Activated CD4-positive, alpha-beta T cell treated with anti-CD3 and anti-CD28 coated beads for 4 hours (primary cell): ENCODE results near the gene OR10H2.
"Not testable (repeated sequence)": the region's sequence is repeated elsewhere in the genome, so short reads cannot be mapped to it uniquely, and the experiment has no call there.

Experiments used
- DNase-seq, 2 donors: peaks; one replicate each; pipeline ENCODE4 v3.0.0-alpha.2; 2020

The OR10H2 gene

DNA sequence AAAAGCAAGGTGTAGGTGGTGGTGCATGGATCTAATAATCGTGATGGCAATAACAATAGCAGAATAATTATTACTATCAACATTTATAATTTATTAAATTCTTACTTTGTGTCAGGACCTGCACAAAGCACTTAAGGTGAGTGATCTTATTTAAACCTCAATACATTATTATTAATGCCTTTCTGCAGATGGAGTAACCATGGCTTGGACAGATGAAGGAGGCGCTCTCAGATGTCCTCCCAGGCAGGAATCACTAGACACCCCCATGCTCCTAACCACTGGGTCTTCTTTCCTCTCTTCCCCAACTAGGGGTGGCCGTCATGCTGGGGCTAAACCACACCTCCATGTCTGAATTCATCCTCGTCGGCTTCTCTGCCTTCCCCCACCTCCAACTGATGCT lies at the start of gene OR10H2:
Gene OR10H2, plus strand, starts transcription at position 301 of the 400 bp plus-strand sequence. Its CDS starts 20 bp downstream, at position 321.
- DNase-seq: no peak

GRCh38 chr19:15679089-15679488 lies 48.7 kb upstream of the OR10H2 start:
- no peak for DNase-seq

GRCh38 chr19:15679865-15680264 lies 48.0 kb upstream of the OR10H2 start:
- DNase-seq: not testable (repeated sequence)

DNA sequence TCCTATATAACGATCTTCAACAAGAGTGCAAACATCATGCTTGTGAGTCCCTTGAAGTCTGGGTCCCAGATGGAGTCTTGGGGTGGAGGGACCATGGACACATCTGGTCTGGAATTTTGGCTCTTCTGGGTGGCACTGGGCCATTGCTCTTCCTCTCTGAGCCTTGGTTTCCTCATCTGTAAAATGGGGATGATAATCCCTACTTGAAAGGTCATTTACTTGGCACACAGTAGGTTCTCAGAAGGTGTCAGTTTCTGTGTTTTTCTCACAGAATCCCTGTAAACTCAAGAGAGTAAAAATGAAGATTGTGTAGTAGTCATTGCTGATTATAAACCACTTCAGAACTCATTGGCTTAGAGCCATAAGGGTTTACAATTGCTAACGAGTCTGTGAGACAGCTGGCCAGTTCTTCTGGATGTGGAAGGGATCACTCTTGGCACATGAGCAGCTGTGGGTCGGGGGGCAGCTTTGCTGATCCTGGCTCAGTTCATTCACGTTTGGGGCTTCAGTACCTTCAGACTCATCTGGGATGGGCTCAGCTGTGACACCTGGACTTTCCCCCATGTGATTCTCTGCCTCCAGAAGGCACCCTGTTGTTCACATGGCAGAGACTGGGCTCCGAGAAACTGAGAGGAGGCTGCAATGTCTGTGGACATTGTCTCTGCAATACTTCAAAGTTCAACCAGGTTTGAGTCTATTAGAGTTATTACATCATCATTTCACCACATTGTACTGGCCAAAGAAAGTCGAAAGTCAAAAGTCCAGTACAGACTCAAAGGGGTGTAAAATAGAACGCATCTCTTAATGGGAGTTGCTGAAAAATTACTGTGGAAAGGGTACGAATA lies 47.1 kb upstream of the OR10H2 start:
- no peak for DNase-seq

DNA sequence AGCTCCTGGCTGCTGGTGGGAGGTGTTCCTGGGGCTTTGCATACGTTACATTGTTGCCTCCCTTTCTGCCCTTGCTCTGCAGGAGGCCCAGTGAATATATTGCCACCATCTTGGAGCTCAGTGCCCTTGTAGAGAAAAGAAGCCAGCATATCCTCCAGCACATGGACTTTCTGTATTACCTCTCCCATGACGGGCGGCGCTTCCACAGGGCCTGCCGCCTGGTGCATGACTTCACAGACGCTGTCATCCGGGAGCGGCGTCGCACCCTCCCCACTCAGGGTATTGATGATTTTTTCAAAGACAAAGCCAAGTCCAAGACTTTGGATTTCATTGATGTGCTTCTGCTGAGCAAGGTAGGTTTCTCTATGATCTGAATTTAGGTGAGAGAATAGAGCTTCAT lies 44.4 kb upstream of the OR10H2 start:
- DNase-seq: no peak

DNA sequence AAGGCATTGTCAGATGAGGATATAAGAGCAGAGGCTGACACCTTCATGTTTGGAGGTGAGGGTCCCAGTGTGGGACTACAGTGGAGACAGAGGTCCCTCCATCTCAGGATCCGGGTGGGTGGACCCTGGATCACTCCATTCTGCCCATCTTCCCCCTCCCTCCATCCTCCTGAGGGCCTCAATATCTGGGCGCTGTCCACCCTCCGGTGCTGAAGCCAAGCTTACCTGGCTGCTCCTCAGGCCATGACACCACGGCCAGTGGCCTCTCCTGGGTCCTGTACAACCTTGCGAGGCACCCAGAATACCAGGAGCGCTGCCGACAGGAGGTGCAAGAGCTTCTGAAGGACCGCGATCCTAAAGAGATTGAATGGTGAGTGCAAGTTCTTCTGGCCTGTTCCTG lies 43.0 kb upstream of the OR10H2 start:
- no peak for DNase-seq

DNA sequence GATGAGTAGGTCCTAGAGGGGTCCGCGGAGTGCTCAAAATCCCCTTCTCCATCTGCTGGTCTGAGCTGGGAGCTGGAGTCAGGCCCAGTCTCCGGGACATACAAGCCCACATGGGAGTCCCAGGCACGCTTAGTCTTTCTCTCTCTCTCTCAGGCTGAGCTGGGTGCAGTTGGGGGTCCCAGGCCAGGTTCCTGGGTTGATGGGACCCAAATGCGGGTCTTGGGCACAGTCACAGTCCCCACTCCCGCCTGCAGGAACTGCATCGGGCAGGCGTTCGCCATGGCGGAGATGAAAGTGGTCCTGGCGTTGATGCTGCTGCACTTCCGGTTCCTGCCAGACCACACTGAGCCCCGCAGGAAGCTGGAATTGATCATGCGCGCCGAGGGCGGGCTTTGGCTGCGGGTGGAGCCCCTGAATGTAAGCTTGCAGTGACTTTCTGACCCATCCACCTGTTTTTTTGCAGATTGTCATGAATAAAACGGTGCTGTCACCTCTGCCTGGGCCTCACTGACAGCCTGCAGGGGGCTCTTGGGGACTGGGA lies 31.1 kb upstream of the OR10H2 start:
- no peak for DNase-seq

DNA sequence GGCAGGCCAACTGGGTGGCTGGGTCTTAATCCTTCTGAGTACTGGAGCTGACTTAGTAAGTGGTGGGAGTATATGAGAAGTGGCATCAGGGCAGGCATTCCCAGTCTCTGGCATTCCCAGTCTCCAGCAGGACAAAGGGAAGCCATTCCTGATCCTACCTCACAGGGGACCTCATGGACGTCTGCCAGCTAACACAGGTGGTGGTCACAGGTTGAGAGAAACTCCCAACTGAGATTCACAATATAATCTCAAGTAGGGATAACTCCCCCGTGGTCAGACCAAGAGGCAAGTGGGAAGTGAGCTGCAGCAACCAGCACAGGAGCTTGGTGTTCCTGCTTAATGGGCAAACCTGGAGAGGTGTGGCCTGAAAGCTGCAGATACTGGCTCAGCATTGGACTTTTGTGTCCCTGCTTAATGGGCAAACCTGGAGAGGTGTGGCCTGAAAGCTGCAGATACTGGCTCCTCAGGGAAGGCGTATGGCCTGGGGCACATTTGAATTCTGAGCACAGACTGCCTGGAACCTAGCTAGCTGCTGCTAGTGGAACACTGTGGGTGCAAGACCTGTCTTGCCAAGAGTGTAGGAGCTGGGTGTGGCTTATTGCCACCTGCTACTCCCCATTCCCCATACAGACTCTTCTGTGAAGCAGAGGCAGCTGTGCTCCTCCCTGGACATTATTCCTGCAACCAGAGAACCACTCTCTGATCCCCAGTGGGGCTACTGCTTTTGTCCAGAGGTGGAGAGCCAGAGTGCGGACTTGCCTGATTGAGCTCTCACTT lies 25.9 kb upstream of the OR10H2 start:
- DNase-seq: no peak

DNA sequence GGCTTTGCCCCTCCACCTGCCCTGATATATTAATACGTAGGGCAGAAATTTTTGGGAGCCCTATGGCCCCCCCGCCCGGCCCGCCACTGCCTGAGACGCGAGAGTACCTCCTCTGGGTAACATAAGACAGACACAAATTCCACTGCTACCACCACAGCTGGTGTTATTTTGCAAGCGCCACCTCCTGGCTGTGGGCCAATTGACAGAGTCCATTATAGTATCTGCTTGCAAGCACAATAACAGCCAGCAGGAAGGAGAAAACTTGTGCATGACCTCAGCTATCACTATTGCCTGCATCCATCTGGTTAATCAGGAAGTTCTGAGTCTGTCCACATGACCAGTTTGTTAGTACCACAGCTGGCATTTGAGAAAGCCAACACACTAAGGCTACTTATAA lies 25.3 kb upstream of the OR10H2 start:
- DNase-seq: no peak

GRCh38 chr19:15714638-15715037 lies 13.2 kb upstream of the OR10H2 start:
- DNase-seq: no peak

GRCh38 chr19:15715642-15716041 lies 12.2 kb upstream of the OR10H2 start:
- DNase-seq: no peak

GRCh38 chr19:15717809-15718208 lies 10.0 kb upstream of the OR10H2 start:
- no peak for DNase-seq

- no peak for DNase-seq
Observed at GRCh38 chr19:15721268-15721667, 6.6 kb upstream of the OR10H2 start.

DNA sequence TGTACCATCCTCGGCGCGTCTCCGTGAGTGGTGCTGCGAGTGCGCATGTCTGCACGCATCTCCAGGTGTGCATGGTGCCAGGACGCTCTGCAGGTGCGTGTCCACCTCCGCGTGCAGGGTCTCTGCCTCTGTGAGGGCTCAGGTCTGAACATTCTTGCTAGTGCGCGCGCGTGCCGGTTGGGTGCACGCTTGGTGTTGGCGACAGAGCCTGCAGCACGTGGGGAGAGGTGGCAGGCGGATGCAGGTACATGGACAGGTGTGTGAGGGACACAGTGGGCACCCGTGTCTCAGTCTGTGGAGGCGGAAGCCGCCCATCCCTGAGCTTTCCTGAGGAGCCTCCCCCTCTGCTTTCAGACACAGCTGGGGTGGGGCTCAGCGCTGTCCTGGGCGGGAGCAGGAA lies 4.9 kb upstream of the OR10H2 start:
- DNase-seq: no peak

DNA sequence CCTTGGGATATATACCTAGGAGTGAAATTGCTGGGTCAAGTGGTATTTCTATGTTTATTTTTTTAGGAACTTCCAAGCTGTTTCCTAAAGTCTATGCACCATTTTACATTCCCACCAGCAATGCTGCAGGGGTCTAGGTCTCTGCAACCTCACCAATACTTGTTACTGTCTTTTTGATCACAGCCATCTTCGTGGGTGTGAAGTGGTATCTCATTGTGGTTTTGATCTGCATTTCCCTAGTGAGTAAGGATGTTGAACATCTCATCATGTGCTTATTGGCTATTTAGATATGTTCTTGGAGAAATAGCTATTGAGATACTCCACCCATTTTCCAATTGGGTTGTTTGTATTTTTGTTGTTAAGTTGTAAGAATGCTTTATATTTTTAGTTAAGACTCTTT lies 2.7 kb downstream of the OR10H2 start:
- DNase-seq: no peak

DNA sequence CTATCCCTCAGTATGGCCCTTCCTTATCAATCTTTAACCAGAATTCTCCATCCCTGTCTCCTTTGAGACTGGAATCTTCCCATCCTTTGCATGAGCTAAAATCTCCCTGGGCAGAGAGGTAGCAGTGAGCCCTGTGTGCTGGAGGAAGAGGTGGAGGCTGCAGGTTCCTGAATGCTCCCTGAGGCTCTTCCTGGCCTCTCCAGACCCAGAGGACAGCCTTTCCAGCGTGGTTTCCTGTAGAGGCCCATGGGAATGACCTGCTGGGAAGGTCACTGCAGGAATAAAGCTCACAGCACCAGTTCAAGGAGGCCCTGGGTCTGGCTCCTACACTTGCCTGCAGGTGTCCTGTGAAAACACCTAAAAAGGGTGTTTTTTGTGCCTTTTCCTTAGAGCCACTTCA lies 4.6 kb downstream of the OR10H2 start:
- DNase-seq: no peak

- no peak for DNase-seq
Observed at GRCh38 chr19:15733895-15734294, 6.1 kb downstream of the OR10H2 start.

DNA sequence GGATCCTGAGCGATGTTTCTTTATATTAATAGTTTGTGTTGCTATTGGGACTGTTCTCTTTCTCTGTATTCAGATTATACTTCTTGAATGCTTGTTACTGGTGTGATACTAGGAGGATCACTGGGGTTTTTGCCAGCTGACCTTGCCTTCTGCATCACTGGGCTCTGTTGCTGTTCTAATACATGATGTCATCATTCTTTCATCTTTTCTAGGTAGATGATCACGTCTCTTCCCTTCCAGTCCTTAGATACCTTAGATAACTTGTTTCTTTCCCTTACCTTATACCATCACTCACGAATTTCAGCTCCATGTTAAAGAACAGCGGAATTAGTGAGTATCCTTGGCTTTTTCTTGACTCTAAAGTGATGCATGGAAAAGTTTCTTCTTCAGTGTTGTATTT lies 9.9 kb downstream of the OR10H2 start, which contains the start of gene OR10H3:
Gene OR10H3, plus strand, starts transcription at position 264 of the 400 bp plus-strand sequence. CDS start 3,408 bp downstream, outside the sequence.
- DNase-seq: no peak

DNA sequence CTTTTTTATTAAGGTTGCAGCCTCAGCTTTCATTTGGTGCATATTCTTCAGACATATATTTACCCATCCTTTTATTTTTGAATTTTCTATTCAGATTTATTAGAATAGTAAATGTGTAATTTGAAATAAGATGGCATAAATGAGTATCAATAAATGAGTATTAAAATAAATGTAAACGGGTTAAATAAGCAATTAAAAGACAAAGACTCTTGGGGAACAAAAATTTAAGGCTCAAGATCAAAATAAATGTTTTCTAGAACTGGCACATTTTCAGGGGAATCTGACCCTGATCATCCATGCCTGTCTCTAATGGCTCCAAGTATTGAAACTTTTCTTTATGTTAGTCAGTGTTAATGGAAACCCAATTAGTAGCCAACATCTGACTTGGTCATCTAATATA lies 13.0 kb downstream of the OR10H2 start:
- DNase-seq: no peak

DNA sequence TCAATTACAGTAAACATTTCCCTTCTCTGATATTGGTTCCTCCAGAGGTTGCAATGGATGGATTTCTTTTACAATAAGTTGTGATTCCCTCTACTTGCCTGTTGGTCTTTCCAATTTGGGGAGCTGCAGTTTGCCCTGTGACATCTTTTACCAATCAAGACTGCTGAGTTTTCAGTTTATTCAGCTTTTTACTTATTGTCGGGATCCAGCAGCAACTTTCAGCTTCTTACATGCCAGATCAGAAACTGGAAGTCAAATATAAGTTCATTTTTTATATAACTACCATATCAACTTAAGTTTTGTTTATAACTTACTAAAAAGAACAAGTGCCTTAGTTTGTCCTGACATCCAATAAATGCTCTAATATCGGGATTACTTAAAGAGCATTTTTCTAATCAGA lies 20.4 kb downstream of the OR10H2 start:
- DNase-seq: no peak

DNA sequence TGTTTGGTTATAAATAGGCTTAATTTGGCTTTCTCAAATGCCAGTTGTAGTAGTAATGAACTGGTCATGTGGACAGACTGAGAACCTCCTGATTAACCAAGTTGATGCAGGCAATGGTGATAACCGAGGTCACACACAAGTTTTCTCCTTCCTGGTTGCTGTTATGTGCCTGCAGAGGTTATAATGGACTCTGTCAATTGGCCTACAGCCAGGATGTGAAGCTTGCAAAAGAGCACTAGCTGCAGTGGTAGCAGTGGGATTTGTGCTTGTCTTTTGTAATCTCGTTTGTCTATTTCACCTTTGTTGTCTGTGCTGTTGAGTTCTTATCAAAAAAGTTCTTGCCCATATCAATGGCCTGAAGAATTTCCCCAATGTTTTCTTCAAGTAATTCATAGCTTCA lies 30.6 kb downstream of the OR10H2 start:
- no peak for DNase-seq

DNA sequence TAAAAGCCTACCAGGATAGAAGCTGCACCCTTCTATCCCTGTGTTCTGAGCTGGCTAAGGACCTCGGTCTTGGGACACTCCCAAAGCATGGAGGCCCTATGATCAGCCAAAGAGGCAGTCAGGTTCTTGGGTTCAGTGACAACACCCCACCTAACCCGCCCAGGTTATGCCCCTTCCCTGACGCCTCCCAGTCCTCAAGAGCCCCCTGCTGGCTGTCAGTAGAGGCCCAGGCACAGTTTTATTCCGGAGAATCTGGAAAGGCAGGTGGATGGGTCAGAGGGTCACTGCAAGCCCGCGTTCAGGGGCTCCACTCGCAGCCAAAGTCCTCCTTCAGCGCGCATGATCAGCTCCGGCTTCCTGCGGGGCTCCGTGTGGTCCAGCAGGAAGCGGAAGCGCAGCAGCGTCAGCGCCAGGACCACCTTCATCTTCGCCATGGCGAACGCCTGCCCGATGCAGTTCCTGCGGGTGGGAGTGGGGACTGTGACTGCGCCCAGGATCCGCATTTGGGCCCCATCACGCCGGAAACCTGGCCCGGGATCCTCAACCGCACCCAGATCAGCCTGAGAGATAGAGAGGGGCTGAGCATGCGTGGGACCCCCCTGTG lies 32.2 kb downstream of the OR10H2 start:
- DNase-seq: no peak

GRCh38 chr19:15769586-15769985 lies 41.8 kb downstream of the OR10H2 start:
- no peak for DNase-seq
